ENCODE measurements around the gene DPYSL5.
A peak's percentile ranks its signal among the peaks of the same experiment; 100 is the strongest.

DPYSL5 gene

DNA sequence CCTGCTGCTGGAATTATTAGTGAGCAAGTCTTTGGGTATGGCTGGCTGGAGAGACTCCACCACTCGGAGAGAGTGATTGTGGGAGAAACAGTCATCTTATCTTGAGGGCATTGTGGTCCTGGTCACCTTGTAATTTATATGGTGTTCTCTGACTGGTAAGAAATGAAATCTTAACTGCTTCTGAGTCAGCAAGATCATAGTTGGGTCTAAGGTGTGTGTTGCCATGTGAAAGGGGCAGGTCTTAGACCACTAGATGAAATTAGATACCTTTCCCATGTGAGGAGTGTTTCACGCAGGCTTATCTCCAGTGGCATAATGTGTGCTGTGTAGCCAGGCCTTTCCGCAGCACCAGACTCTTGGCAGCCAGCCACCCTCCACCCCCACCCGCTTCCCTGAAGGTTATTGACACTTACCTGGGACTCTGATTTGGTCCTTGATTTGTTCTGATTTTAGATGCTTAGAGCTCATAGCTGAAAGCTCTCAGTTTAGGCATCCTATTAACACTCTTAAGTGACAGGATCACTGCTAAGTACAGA, 130.2 kb downstream of the DPYSL5 start:
- DNase-seq (ENCODE audit: low read depth, low spot score) = no peak

DNA sequence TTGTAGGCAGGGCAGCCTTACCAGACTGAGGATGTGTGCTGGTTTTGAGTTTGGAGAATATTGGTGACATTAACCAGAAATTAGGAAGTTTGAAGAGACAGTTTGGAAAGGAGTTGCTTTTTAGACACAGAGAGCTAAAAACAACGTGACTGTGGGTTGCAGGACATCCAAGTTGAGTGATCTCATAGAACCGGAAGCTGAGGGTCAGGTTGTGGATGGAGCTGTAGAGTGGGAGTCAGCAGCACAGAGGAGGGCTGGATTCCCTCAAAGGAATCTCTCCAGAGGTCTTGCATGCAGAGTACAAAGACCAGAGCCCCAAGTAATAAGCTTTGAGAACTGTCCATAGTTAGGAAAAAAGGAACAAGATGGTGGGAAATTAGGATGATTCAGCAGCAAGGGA, 131.8 kb downstream of the DPYSL5 start:
- in situ Hi-C loops (cut with HindIII; ENCODE audit: low sequenced_read_pairs) = no loop called here
- H3K4me3 ChIP-seq (ENCODE audit: low read depth, low read length) = no peak overlapping the region
- TF ChIP-seq, protein P1, sequence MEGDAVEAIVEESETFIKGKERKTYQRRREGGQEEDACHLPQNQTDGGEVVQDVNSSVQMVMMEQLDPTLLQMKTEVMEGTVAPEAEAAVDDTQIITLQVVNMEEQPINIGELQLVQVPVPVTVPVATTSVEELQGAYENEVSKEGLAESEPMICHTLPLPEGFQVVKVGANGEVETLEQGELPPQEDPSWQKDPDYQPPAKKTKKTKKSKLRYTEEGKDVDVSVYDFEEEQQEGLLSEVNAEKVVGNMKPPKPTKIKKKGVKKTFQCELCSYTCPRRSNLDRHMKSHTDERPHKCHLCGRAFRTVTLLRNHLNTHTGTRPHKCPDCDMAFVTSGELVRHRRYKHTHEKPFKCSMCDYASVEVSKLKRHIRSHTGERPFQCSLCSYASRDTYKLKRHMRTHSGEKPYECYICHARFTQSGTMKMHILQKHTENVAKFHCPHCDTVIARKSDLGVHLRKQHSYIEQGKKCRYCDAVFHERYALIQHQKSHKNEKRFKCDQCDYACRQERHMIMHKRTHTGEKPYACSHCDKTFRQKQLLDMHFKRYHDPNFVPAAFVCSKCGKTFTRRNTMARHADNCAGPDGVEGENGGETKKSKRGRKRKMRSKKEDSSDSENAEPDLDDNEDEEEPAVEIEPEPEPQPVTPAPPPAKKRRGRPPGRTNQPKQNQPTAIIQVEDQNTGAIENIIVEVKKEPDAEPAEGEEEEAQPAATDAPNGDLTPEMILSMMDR (IDR thresholded peaks at IDR 0.05; ENCODE audit: low read depth, low read length) = no peak
- no peak for DNase-seq (ENCODE audit: low read depth, low spot score)

More for the DNA sequence above, 130.2 kb downstream of the DPYSL5 start:
- in situ Hi-C loops (cut with HindIII; ENCODE audit: low sequenced_read_pairs) = no loop called here
- TF ChIP-seq, protein P1 (IDR thresholded peaks at IDR 0.05; ENCODE audit: low read depth, low read length) = no peak
- no peak overlapping the region for H3K4me3 ChIP-seq (ENCODE audit: low read depth, low read length)

DNA sequence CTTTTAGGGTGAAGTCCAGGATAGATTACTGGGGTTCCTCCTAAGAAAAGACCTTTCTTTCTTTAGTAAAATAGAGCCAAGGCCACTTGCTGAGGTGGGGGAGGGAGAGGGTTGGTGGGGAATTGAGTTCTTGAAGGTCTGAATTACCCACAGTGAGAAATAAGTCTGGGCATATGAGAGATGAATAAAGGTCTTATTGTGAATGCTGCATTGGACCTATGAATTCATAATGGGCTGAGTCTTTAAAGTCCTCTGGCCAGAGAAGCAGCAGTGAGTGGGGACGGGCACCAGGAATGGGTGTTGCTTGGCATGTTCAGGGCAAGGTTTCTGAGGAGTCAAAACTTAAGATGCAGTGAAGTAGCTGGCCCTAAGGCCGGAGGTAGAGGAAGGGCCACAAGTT, 133.0 kb downstream of the DPYSL5 start:
- in situ Hi-C loops (cut with HindIII; ENCODE audit: low sequenced_read_pairs) = no loop called here

DNA sequence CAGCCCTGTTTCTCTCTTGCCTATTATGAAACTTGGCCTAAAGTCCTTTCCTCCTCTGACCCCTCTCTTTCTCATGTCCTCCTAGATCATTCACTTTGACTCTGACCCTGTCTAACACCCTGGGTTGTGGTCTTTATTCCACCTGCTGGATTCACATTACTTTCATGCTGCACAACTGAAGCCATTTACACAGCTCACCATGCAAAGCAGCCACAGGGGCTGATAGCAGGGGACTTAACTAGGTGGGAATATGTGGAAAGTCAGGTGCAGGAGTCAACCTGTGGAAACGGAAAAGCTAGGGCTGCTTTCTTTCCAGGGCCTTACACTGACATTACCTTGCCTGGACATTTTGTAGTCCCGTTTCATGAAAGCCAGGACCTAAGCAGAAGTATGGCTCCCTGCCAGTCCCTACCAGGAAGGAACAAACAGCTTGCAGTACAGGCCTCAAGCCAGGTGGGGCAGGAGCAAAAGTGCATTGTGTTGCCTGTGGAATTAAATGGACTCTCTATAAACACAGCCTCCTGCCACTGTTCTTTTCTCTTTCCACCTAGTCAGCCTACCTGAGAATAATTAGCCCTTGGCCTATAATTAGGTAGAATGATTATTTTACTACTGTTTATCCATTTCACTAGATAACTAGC, 134.3 kb downstream of the DPYSL5 start:
- TF ChIP-seq, protein P1 (IDR thresholded peaks at IDR 0.05; ENCODE audit: low read depth, low read length) = peak; percentile 16
- in situ Hi-C loops (cut with HindIII; ENCODE audit: low sequenced_read_pairs) = no loop called here
- DNase-seq (ENCODE audit: low read depth, low spot score) = peak; percentile 36
- no peak overlapping the region for H3K4me3 ChIP-seq (ENCODE audit: low read depth, low read length)

More for the DNA sequence above, 133.0 kb downstream of the DPYSL5 start:
- no peak overlapping the region for H3K4me3 ChIP-seq (ENCODE audit: low read depth, low read length)
- no peak for DNase-seq (ENCODE audit: low read depth, low spot score)
- TF ChIP-seq, protein P1 (IDR thresholded peaks at IDR 0.05; ENCODE audit: low read depth, low read length) = no peak

DNA sequence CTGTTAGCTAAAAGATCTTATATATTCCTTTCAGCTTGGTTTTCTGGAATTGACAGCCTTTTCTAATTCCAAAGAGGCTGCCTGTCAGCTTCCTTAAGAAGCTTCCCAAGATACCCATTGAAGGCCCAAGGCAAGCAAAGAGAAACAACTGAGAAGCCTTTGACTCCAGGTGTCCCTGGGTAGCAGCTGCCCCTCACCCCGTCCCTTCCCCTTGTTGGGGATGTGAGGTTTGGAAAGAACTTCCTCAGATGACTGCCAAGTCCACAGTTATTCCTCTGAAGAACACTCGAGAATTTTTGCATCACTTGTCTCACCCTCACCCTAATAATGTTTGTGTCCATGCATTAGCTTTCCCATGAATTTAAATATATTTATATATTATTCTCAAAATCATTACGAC, 135.8 kb downstream of the DPYSL5 start:
- H3K4me3 ChIP-seq (ENCODE audit: low read depth, low read length) = no peak overlapping the region
- DNase-seq (ENCODE audit: low read depth, low spot score) = no peak
- TF ChIP-seq, protein P1 (IDR thresholded peaks at IDR 0.05; ENCODE audit: low read depth, low read length) = no peak
- in situ Hi-C loops (cut with HindIII; ENCODE audit: low sequenced_read_pairs) = no loop called here

DNA sequence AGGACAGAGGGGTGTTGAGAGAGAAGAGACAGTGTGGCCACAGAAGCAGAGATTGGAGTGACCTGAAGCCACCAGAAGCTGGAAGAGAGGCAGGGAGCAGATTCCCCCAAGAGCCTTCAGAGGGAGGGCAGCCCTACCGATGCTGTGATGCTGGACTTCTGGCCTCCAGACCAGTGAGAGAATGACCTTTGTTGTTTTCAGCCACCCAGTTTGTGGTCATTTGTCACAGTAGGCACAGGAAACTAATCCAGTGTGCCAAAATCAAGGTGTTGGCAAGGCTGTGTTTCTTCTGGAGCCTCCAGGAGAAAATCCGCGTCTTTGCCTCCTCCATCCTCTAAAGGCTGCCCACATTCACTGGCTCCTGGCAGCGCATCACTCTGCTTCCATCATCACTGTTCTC, 137.9 kb downstream of the DPYSL5 start:
- in situ Hi-C loops (cut with HindIII; ENCODE audit: low sequenced_read_pairs) = no loop called here
- TF ChIP-seq, protein P1 (IDR thresholded peaks at IDR 0.05; ENCODE audit: low read depth, low read length) = no peak
- H3K4me3 ChIP-seq (ENCODE audit: low read depth, low read length) = no peak overlapping the region
- no peak for DNase-seq (ENCODE audit: low read depth, low spot score)

All from astrocyte of the spinal cord (primary cell).